ENCODE results near the gene HDAC10.
"Not testable (repeated sequence)": the region's sequence is repeated elsewhere in the genome, so short reads cannot be mapped to it uniquely, and the experiment has no call there.

HDAC10 gene

GRCh38 chr22:50206599-50206998 is 44.5 kb downstream of the HDAC10 start:
- POLR2A ChIA-PET (ENCODE audit: low non-redundant PET) = no interaction called here
- DNase-seq (ENCODE audit: low spot score) = no peak
- peak; percentile 18; the same call in 1 of the 2 replicates for TF ChIP-seq CTCF (conservative IDR thresholded peaks at IDR 0.05; ENCODE audit: low read depth)
- H3K27ac ChIP-seq = peak overlapping the region; percentile 38
- CTCF ChIA-PET = interaction anchor here (0.5 kb wide), 1 partner anchor 21 kb away, joined by 3 read pairs; no protein-coding TSS in a partner anchor

GRCh38 chr22:50205781-50206569 is 45.1 kb downstream of the HDAC10 start:
- no peak for TF ChIP-seq CTCF (conservative IDR thresholded peaks at IDR 0.05; ENCODE audit: low read depth)
- peak overlapping the region; percentile 42 for H3K27ac ChIP-seq
- ChIA-PET POLR2A (ENCODE audit: low non-redundant PET) (no interaction called here), CTCF (interaction anchor here (0.5 kb wide), 1 partner anchor 22 kb away, joined by 3 read pairs; no protein-coding TSS in a partner anchor)
- no peak for DNase-seq (ENCODE audit: low spot score)

- CTCF ChIA-PET = not testable (repeated sequence)
Observed at GRCh38 chr22:50204998-50205397, 46.1 kb downstream of the HDAC10 start.

GRCh38 chr22:50204571-50204970 is 46.5 kb downstream of the HDAC10 start:
- H3K27ac ChIP-seq = peak overlapping the region; percentile 42
- no peak for TF ChIP-seq CTCF (conservative IDR thresholded peaks at IDR 0.05; ENCODE audit: low read depth)
- DNase-seq (ENCODE audit: low spot score) = no peak
- ChIA-PET POLR2A (ENCODE audit: low non-redundant PET) (no interaction called here), CTCF (no interaction called here)

More at GRCh38 chr22:50204998-50205397, 46.1 kb downstream of the HDAC10 start:
- POLR2A ChIA-PET (ENCODE audit: low non-redundant PET); DNase-seq (ENCODE audit: low spot score): not testable (repeated sequence)
- peak overlapping the region; percentile 42 for H3K27ac ChIP-seq

GRCh38 chr22:50203288-50203687 is 47.8 kb downstream of the HDAC10 start:
- TF ChIP-seq CTCF (conservative IDR thresholded peaks at IDR 0.05; ENCODE audit: low read depth) = no peak
- ChIA-PET POLR2A (ENCODE audit: low non-redundant PET) (no interaction called here), CTCF (interaction anchor here (0.6 kb wide), 1 partner anchor 167 kb away, joined by 3 read pairs; no protein-coding TSS in a partner anchor)
- H3K27ac ChIP-seq = no peak overlapping the region
- no peak for DNase-seq (ENCODE audit: low spot score)

DNA sequence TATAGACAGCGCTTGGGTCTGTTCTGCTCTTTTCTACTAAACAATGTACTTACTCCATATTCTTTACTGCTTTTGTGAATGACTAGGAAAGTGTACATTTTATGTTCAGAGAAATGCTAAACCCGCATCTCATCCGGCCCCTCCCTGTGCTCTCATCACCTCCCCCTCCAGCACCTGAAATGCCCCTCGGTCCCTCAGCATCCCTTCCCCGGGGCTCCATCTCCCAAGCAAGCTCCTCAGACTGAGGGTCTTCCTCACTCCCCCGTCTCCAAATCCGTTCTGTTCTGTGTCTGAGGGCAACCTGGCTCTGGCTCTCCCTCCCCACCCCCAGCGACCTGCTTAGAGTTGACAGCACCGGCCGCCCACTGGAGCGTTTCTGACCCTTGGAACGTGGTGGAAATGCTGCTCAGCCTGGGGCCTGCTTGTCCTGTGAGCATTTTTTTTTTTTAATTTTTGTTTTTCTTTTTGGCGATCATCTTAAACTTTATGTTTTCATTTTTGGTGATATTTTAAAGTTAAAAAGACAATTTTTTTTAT is 48.9 kb downstream of the HDAC10 start:
- TF ChIP-seq CTCF (conservative IDR thresholded peaks at IDR 0.05; ENCODE audit: low read depth) = no peak
- peak overlapping the region; percentile 76 for H3K27ac ChIP-seq
- no peak for DNase-seq (ENCODE audit: low spot score)
- ChIA-PET POLR2A (ENCODE audit: low non-redundant PET) (no interaction called here), CTCF (interaction anchor here (0.9 kb wide), 1 partner anchor 48 kb away, joined by 4 read pairs; no protein-coding TSS in a partner anchor)
